Lower leg skin (tissue), 3 donors: ENCODE measurements around the gene UBE2E2.

Source experiments
- POLR2A ChIP-seq, 2 donors: fragments of 450-650 bp; IDR thresholded peaks; one replicate each; pipeline ENCODE4 v1.6.1; 2016 to 2017; ENCODE audit warnings: antibody characterized with exemption in 2 of 2, mild to moderate bottlenecking in 1 of 2, moderate library complexity in 1 of 2
- TF ChIP-seq, protein P1 (sequence below), 3 donors: fragments of 450-650 bp; IDR thresholded peaks; one replicate each; pipeline ENCODE4 v1.5.1; 2016; ENCODE audit warnings: antibody characterized with exemption in 3 of 3, mild to moderate bottlenecking in 3 of 3, moderate library complexity in 2 of 3

- TF ChIP-seq, protein P1, sequence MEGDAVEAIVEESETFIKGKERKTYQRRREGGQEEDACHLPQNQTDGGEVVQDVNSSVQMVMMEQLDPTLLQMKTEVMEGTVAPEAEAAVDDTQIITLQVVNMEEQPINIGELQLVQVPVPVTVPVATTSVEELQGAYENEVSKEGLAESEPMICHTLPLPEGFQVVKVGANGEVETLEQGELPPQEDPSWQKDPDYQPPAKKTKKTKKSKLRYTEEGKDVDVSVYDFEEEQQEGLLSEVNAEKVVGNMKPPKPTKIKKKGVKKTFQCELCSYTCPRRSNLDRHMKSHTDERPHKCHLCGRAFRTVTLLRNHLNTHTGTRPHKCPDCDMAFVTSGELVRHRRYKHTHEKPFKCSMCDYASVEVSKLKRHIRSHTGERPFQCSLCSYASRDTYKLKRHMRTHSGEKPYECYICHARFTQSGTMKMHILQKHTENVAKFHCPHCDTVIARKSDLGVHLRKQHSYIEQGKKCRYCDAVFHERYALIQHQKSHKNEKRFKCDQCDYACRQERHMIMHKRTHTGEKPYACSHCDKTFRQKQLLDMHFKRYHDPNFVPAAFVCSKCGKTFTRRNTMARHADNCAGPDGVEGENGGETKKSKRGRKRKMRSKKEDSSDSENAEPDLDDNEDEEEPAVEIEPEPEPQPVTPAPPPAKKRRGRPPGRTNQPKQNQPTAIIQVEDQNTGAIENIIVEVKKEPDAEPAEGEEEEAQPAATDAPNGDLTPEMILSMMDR (IDR thresholded peaks at IDR 0.05), result no peak
- TF ChIP-seq POLR2A (IDR thresholded peaks at IDR 0.05), result no peak
These were observed 14.9 kb downstream of the UBE2E2 start for GRCh38 chr3:23217872-23218554.
